Gastroesophageal sphincter (tissue), 4 donors: Measurements from ENCODE around the gene PROSER1. TPM values are rescaled to one million over a fixed set of nuclear protein-coding genes. Genes with fewer than 3 reads are reported as not detected.

Experiments
- ATAC-seq: fragments of 150-250 bp; one replicate; pipeline ENCODE4 v1.9.1; 2016; ENCODE audit warnings: mild to moderate bottlenecking, moderate library complexity
- H3K27ac ChIP-seq, 4 donors: fragments of 200-600 bp; sonication (generic) in 3 of 4; 1 replicate in 3 of 4; 2 replicates in 1 of 4; pipeline ENCODE4 v1.5.1; 2016 to 2019
- H3K27me3 ChIP-seq: fragments of 200-600 bp; sonication (generic); one replicate; pipeline ENCODE4 v1.5.1; 2019
- H3K36me3 ChIP-seq, 2 donors: fragments of 200-600 bp; sonication (generic); one replicate each; pipeline ENCODE4 v1.5.1; 2019; ENCODE audit warnings: control low read depth in 1 of 2
- H3K4me1 ChIP-seq, 3 donors: fragments of 200-600 bp; sonication (generic); 1 replicate in 2 of 3; 2 replicates in 1 of 3; pipeline ENCODE4 v1.5.1; 2016 to 2019; ENCODE audit warnings: control low read depth in 2 of 3
- H3K4me3 ChIP-seq, 2 donors: fragments of 200-600 bp; sonication (generic); one replicate each; pipeline ENCODE4 v1.5.1; 2019; ENCODE audit warnings: mild to moderate bottlenecking in 1 of 2, moderate library complexity in 1 of 2
- H3K9me3 ChIP-seq, 3 donors: fragments of 200-600 bp; sonication (generic); one replicate each; pipeline ENCODE4 v1.5.1; 2017 to 2019; ENCODE audit warnings: control low read depth in 2 of 3
- EP300 ChIP-seq: sonication (generic); formaldehyde crosslinking; IDR thresholded peaks from one replicate; pipeline ENCODE4 v1.6.1; 2017; ENCODE audit warnings: antibody characterized with exemption, mild to moderate bottlenecking
- POLR2A ChIP-seq, 2 donors: fragments of 450-650 bp; IDR thresholded peaks; one replicate each; pipeline ENCODE4 v1.6.1; 2017; ENCODE audit warnings: antibody characterized with exemption in 2 of 2, mild to moderate bottlenecking in 2 of 2, moderate library complexity in 1 of 2
- POLR2AphosphoS5 ChIP-seq: sonication (generic); formaldehyde crosslinking; IDR thresholded peaks from one replicate; pipeline ENCODE4 v1.6.1; 2017; ENCODE audit warnings: antibody characterized with exemption
- WGBS, 2 donors: methylation state at CpG; one replicate each; pipeline ENCODE4 v1.1.5; 2018; ENCODE audit warnings: low coverage in 1 of 2; 5-methylcytosine and 5-hydroxymethylcytosine counted together
- total RNA-seq, 4 donors: library from RNA; depleted of rRNA; stranded (reverse); fragments of >200 nt; gene quantifications; one replicate each; pipeline ENCODE4 v1.1.0, GENCODE V29; 2016
- TF ChIP-seq, protein P1 (sequence below), 4 experiments: fragments of 200-600 bp in 2 of 4; fragments of 450-650 bp in 2 of 4; sonication (generic) in 1 of 4; IDR thresholded peaks; one replicate each; pipeline ENCODE4 v1.5.1; 2017 to 2019; ENCODE audit warnings: antibody characterized with exemption in 4 of 4, mild to moderate bottlenecking in 2 of 4, moderate library complexity in 2 of 4

PROSER1 gene
- total RNA-seq, 4 donors from 2014 or later = 8.0 to 18.8 (median 13.3) TPM

- no peak for ATAC-seq
- H3K4me1 ChIP-seq = peaks cover 7 to 50% (median 18%) of the 10 kb centered on the region in 3 donors
- H3K27ac ChIP-seq = no peak overlapping the region
- H3K27me3 ChIP-seq = no peaks in the 10 kb centered on the region
- 53 to 70% methylated on average over 2 of the region's 2 CpGs for WGBS, 2 donors
- H3K4me3 ChIP-seq = peak overlapping the region in 1 of 2 donors; percentile 82
- H3K36me3 ChIP-seq = peaks cover 0 to 7% of the 10 kb centered on the region in 2 donors
- no peaks in the 10 kb centered on the region for H3K9me3 ChIP-seq
- TF ChIP-seq, protein P1, sequence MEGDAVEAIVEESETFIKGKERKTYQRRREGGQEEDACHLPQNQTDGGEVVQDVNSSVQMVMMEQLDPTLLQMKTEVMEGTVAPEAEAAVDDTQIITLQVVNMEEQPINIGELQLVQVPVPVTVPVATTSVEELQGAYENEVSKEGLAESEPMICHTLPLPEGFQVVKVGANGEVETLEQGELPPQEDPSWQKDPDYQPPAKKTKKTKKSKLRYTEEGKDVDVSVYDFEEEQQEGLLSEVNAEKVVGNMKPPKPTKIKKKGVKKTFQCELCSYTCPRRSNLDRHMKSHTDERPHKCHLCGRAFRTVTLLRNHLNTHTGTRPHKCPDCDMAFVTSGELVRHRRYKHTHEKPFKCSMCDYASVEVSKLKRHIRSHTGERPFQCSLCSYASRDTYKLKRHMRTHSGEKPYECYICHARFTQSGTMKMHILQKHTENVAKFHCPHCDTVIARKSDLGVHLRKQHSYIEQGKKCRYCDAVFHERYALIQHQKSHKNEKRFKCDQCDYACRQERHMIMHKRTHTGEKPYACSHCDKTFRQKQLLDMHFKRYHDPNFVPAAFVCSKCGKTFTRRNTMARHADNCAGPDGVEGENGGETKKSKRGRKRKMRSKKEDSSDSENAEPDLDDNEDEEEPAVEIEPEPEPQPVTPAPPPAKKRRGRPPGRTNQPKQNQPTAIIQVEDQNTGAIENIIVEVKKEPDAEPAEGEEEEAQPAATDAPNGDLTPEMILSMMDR (IDR thresholded peaks at IDR 0.05) = no peak
- no peak for TF ChIP-seq EP300
These were observed 2.7 kb downstream of the PROSER1 start for GRCh38 chr13:39035204-39035603.

- Histone ChIP-seq H3K27ac (no peak overlapping the region), H3K4me3 (no peak overlapping the region), H3K9me3 (no peaks in the 10 kb centered on the region), H3K4me1 (peaks cover 7 to 39% (median 15%) of the 10 kb centered on the region in 3 donors), H3K27me3 (no peaks in the 10 kb centered on the region), H3K36me3 (peaks cover 0 to 11% of the 10 kb centered on the region in 2 donors)
- 44 to 82% methylated on average over 1 of the region's 1 CpG for WGBS, 2 donors
- ATAC-seq = no peak
- TF ChIP-seq POLR2AphosphoS5 = no peak
- TF ChIP-seq POLR2A (IDR thresholded peaks at IDR 0.05) = no peak
- TF ChIP-seq EP300 = no peak
- TF ChIP-seq, protein P1 (IDR thresholded peaks at IDR 0.05) = no peak
These were observed 3.8 kb downstream of the PROSER1 start for GRCh38 chr13:39034085-39034484.

DNA sequence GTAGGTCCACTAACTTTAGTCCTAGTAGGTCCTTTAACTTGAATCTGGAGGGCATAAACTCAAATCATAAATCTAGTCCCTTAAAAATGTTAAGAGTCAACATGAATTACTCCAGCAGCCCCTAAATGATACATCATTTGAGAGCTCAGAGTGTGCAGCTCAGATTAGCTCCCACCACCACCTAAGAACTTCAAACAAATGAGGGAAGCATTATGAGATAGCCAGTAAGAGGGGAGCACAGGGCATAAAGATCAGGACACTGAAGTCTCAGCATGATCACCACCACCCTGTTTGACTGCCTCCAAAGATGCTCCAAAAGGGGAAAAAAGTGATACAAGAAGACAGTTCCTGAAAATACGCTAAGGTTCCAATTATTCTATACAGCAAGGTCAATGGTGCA is 5.7 kb downstream of the PROSER1 start:
- Histone ChIP-seq H3K36me3 (peaks cover 0 to 28% of the 10 kb centered on the region in 2 donors), H3K27me3 (no peaks in the 10 kb centered on the region), H3K9me3 (no peaks in the 10 kb centered on the region), H3K4me1 (peaks cover 7 to 33% (median 15%) of the 10 kb centered on the region in 3 donors), H3K4me3 (no peak overlapping the region), H3K27ac (no peak overlapping the region)
- no peak for TF ChIP-seq POLR2AphosphoS5
- TF ChIP-seq, protein P1 (IDR thresholded peaks at IDR 0.05) = no peak
- no peak for TF ChIP-seq EP300
- no peak for TF ChIP-seq POLR2A (IDR thresholded peaks at IDR 0.05)
- no peak for ATAC-seq
- WGBS, 2 donors = 94 to 100% methylated on average over 1 of the region's 1 CpG

- H3K4me3 ChIP-seq = no peak overlapping the region
- H3K27me3 ChIP-seq = no peaks in the 10 kb centered on the region
- H3K4me1 ChIP-seq = no peaks in the 10 kb centered on the region
- TF ChIP-seq, protein P1 (IDR thresholded peaks at IDR 0.05) = no peak
- TF ChIP-seq POLR2A (IDR thresholded peaks at IDR 0.05) (no peak), EP300 (no peak)
- 82 to 100% methylated on average over 1 to 2 of the region's 2 CpGs for WGBS, 2 donors
- no peak for ATAC-seq
- no peak overlapping the region for H3K27ac ChIP-seq
- H3K36me3 ChIP-seq = peaks cover 2 to 90% of the 10 kb centered on the region in 2 donors
- no peaks in the 10 kb centered on the region for H3K9me3 ChIP-seq
These were observed 12.5 kb downstream of the PROSER1 start for GRCh38 chr13:39025433-39025839.

DNA sequence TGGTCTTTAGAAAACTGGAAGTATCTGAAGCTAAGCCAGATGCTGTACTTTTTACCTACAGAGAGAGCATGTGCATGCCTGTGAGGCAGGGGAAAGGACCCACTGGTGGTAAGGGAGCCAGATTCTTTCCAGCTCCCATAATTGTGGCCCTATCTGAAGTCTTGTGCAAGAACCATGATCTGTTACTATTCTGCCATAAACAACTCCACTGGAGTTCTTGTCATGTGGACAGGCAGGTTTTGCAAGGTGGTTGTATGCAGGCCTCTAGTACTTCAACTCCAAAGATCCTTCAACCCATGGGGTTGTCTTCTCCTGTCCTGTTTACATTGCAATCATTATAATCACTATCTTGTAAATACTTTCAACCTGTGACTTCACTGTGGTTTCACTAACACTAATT is 14.1 kb downstream of the PROSER1 start:
- peaks cover 2 to 83% of the 10 kb centered on the region in 2 donors for H3K36me3 ChIP-seq
- no peak overlapping the region for H3K27ac ChIP-seq
- H3K27me3 ChIP-seq = no peaks in the 10 kb centered on the region
- no peak overlapping the region for H3K4me3 ChIP-seq
- TF ChIP-seq, protein P1 (IDR thresholded peaks at IDR 0.05) = no peak
- TF ChIP-seq POLR2AphosphoS5 (no peak), POLR2A (IDR thresholded peaks at IDR 0.05) (no peak), EP300 (no peak)
- H3K9me3 ChIP-seq = no peaks in the 10 kb centered on the region
- no peak for ATAC-seq
- H3K4me1 ChIP-seq = no peaks in the 10 kb centered on the region
